Tibial nerve (tissue), 4 donors: ENCODE results near the gene BCAS1. TPM values are rescaled to one million over a fixed set of nuclear protein-coding genes. Genes with fewer than 3 reads are reported as not detected.
A peak's percentile ranks its signal among the peaks of the same experiment; 100 is the strongest.

Experiments
- DNase-seq, 2 donors: peaks; one replicate each; pipeline ENCODE4 v3.0.0-alpha.2; 2019; ENCODE audit warnings: low spot score in 2 of 2
- H3K27ac ChIP-seq, 4 donors: fragments of 200-600 bp; sonication (generic) in 3 of 4; one replicate each; pipeline ENCODE4 v1.5.1; 2017 to 2019; ENCODE audit warnings: mild to moderate bottlenecking in 1 of 4
- H3K27me3 ChIP-seq, 2 donors: fragments of 200-600 bp; sonication (generic) in 1 of 2; one replicate each; pipeline versions ENCODE4 v1.5.1 to v1.6.0; 2017 to 2019
- H3K36me3 ChIP-seq, 3 donors: fragments of 200-600 bp; sonication (generic); one replicate each; pipeline ENCODE4 v1.5.1; 2018 to 2019
- H3K4me1 ChIP-seq, 4 donors: fragments of 200-600 bp; sonication (generic) in 3 of 4; one replicate each; pipeline ENCODE4 v1.5.1; 2017 to 2019
- H3K4me3 ChIP-seq, 4 donors: fragments of 200-600 bp; sonication (generic) in 3 of 4; one replicate each; pipeline ENCODE4 v1.5.1; 2017 to 2019; ENCODE audit warnings: mild to moderate bottlenecking in 1 of 4, moderate library complexity in 1 of 4
- H3K9me3 ChIP-seq, 4 donors: fragments of 200-600 bp; sonication (generic) in 3 of 4; one replicate each; pipeline ENCODE4 v1.5.1; 2017 to 2019
- CTCF ChIP-seq, 5 experiments: fragments of 200-600 bp in 3 of 5; fragments of 450-650 bp in 2 of 5; sonication (generic) in 3 of 5; IDR thresholded peaks; one replicate each; pipeline ENCODE4 v1.5.1; 2016 to 2019; ENCODE audit warnings: antibody characterized with exemption in 5 of 5, mild to moderate bottlenecking in 3 of 5, moderate library complexity in 2 of 5
- EP300 ChIP-seq, 2 donors: sonication (generic); formaldehyde crosslinking; IDR thresholded peaks; one replicate each; pipeline ENCODE4 v1.6.1; 2017; ENCODE audit warnings: antibody characterized with exemption in 2 of 2, mild to moderate bottlenecking in 1 of 2
- POLR2A ChIP-seq, 2 donors: fragments of 450-650 bp; IDR thresholded peaks; one replicate each; pipeline ENCODE4 v1.6.1; 2017; ENCODE audit warnings: antibody characterized with exemption in 2 of 2, mild to moderate bottlenecking in 2 of 2, moderate library complexity in 2 of 2
- WGBS, 2 donors: methylation state at CpG; one replicate each; pipeline ENCODE4 v1.1.5; 2018; 5-methylcytosine and 5-hydroxymethylcytosine counted together
- total RNA-seq, 4 donors: library from RNA; depleted of rRNA; stranded (reverse); fragments of >200 nt; gene quantifications; one replicate each; pipeline ENCODE4 v1.1.0, GENCODE V29; 2016

The BCAS1 gene
- total RNA-seq, 4 donors from 2014 or later, result 34.8 to 59.6 (median 47.1) TPM

- H3K4me3 ChIP-seq, result no peak overlapping the region
- TF ChIP-seq EP300 (IDR thresholded peaks at IDR 0.05) (no peak), POLR2A (IDR thresholded peaks at IDR 0.05) (no peak)
- DNase-seq, result no peak
- H3K36me3 ChIP-seq, result no peaks in the 10 kb centered on the region
- H3K27ac ChIP-seq, result no peak overlapping the region
- peaks cover 0 to 56% (median 22%) of the 10 kb centered on the region in 4 donors for H3K4me1 ChIP-seq
- WGBS, 2 donors, result 69 to 86% methylated on average over 7 of the region's 7 CpGs
- H3K27me3 ChIP-seq, result no peaks in the 10 kb centered on the region
- no peaks in the 10 kb centered on the region for H3K9me3 ChIP-seq
Measured at GRCh38 chr20:53944796-53945195, 125.6 kb downstream of the BCAS1 start.

- H3K9me3 ChIP-seq, result no peaks in the 10 kb centered on the region
- peak overlapping the region in 2 of 4 donors; percentile 61 to 82 for H3K27ac ChIP-seq
- no peaks in the 10 kb centered on the region for H3K36me3 ChIP-seq
- WGBS, 2 donors, result 8% methylated on average over 11 of the region's 11 CpGs
- no peaks in the 10 kb centered on the region for H3K27me3 ChIP-seq
- no peak overlapping the region for H3K4me3 ChIP-seq
- TF ChIP-seq EP300 (IDR thresholded peaks at IDR 0.05), result no peak
- peak; percentile 35 to 71 (median 61) for TF ChIP-seq CTCF (IDR thresholded peaks at IDR 0.05)
- DNase-seq, result no peak
- peaks cover 3 to 56% (median 21%) of the 10 kb centered on the region in 4 donors for H3K4me1 ChIP-seq
Measured at GRCh38 chr20:53943522-53944291, 126.7 kb downstream of the BCAS1 start.

- H3K27ac ChIP-seq, result peak overlapping the region in 1 of 4 donors; percentile 82
- H3K36me3 ChIP-seq, result no peaks in the 10 kb centered on the region
- TF ChIP-seq POLR2A (IDR thresholded peaks at IDR 0.05), result no peak
- no peak for TF ChIP-seq CTCF (IDR thresholded peaks at IDR 0.05)
- no peak for TF ChIP-seq EP300 (IDR thresholded peaks at IDR 0.05)
- H3K4me1 ChIP-seq, result peaks cover 3 to 56% (median 21%) of the 10 kb centered on the region in 4 donors
- 85 to 89% methylated on average over 3 of the region's 3 CpGs for WGBS, 2 donors
- no peaks in the 10 kb centered on the region for H3K9me3 ChIP-seq
- DNase-seq, result no peak
- H3K27me3 ChIP-seq, result no peaks in the 10 kb centered on the region
- H3K4me3 ChIP-seq, result no peak overlapping the region
Measured at GRCh38 chr20:53942973-53943372, 127.4 kb downstream of the BCAS1 start.

GRCh38 chr20:53942472-53942816, 128.0 kb downstream of the BCAS1 start:
- TF ChIP-seq CTCF (IDR thresholded peaks at IDR 0.05), result no peak
- TF ChIP-seq EP300 (IDR thresholded peaks at IDR 0.05), result no peak
- no peak for TF ChIP-seq POLR2A (IDR thresholded peaks at IDR 0.05)
- no peaks in the 10 kb centered on the region for H3K36me3 ChIP-seq
- no peaks in the 10 kb centered on the region for H3K27me3 ChIP-seq
- H3K4me3 ChIP-seq, result no peak overlapping the region
- H3K4me1 ChIP-seq, result peaks cover 3 to 56% (median 21%) of the 10 kb centered on the region in 4 donors
- H3K9me3 ChIP-seq, result no peaks in the 10 kb centered on the region
- H3K27ac ChIP-seq, result peak overlapping the region; percentile 15 to 82 (median 76)
- DNase-seq, result no peak
- WGBS, 2 donors, result 82 to 87% methylated on average over 6 of the region's 6 CpGs

- DNase-seq, result no peak
- TF ChIP-seq POLR2A (IDR thresholded peaks at IDR 0.05), result no peak
- H3K27ac ChIP-seq, result peak overlapping the region; percentile 72 to 82 (median 78)
Measured at GRCh38 chr20:53941680-53942471, 128.5 kb downstream of the BCAS1 start.

More at GRCh38 chr20:53941680-53942471, 128.5 kb downstream of the BCAS1 start:
- Histone ChIP-seq H3K36me3 (no peaks in the 10 kb centered on the region), H3K4me1 (peaks cover 3 to 56% (median 21%) of the 10 kb centered on the region in 4 donors), H3K9me3 (no peaks in the 10 kb centered on the region), H3K4me3 (no peak overlapping the region), H3K27me3 (no peaks in the 10 kb centered on the region)
- WGBS, 2 donors, result 59 to 63% methylated on average over 7 of the region's 7 CpGs
